ENCODE results near the gene ID2.
A peak's percentile ranks its signal among the peaks of the same experiment; 100 is the strongest.

ID2 gene

GRCh38 chr2:8681786-8682692, at the start of gene ID2:
Gene ID2, plus strand, starts transcription at chr2:8682056. Its CDS starts 110 bp downstream, at chr2:8682166.
- peak; percentile 90 for DNase-seq (ENCODE audit: extremely low read depth, low read depth)
- no peak for TF ChIP-seq CTCF (IDR thresholded peaks at IDR 0.05; ENCODE audit: low read depth, low read length, missing control alignments)
- peak within 1 kb of the TSS; percentile 85 for H3K4me3 ChIP-seq (replicated peaks; ENCODE audit: low read depth, low read length)

- H3K4me3 ChIP-seq (replicated peaks; ENCODE audit: low read depth, low read length): no peak overlapping the region
- DNase-seq (ENCODE audit: extremely low read depth, low read depth): no peak
- no peak for TF ChIP-seq CTCF (IDR thresholded peaks at IDR 0.05; ENCODE audit: low read depth, low read length, missing control alignments)
Observed at GRCh38 chr2:8632755-8633154, 49.1 kb upstream of the ID2 start.

- no peak overlapping the region for H3K4me3 ChIP-seq (replicated peaks; ENCODE audit: low read depth, low read length)
- DNase-seq (ENCODE audit: extremely low read depth, low read depth): no peak
- TF ChIP-seq CTCF (IDR thresholded peaks at IDR 0.05; ENCODE audit: low read depth, low read length, missing control alignments): no peak
Observed at GRCh38 chr2:8633186-8633734, 48.6 kb upstream of the ID2 start.

GRCh38 chr2:8633735-8634313, 48.0 kb upstream of the ID2 start:
- DNase-seq (ENCODE audit: extremely low read depth, low read depth): peak; percentile 40
- H3K4me3 ChIP-seq (replicated peaks; ENCODE audit: low read depth, low read length): no peak overlapping the region
- no peak for TF ChIP-seq CTCF (IDR thresholded peaks at IDR 0.05; ENCODE audit: low read depth, low read length, missing control alignments)

GRCh38 chr2:8634466-8635172, 47.2 kb upstream of the ID2 start:
- no peak for TF ChIP-seq CTCF (IDR thresholded peaks at IDR 0.05; ENCODE audit: low read depth, low read length, missing control alignments)
- H3K4me3 ChIP-seq (replicated peaks; ENCODE audit: low read depth, low read length): no peak overlapping the region
- DNase-seq (ENCODE audit: extremely low read depth, low read depth): no peak

GRCh38 chr2:8636041-8636491, 45.8 kb upstream of the ID2 start:
- DNase-seq (ENCODE audit: extremely low read depth, low read depth): no peak
- no peak overlapping the region for H3K4me3 ChIP-seq (replicated peaks; ENCODE audit: low read depth, low read length)

More at GRCh38 chr2:8636041-8636491, 45.8 kb upstream of the ID2 start:
- TF ChIP-seq CTCF (IDR thresholded peaks at IDR 0.05; ENCODE audit: low read depth, low read length, missing control alignments): no peak
